Measurements from ENCODE around the gene ZNF621.

DNA sequence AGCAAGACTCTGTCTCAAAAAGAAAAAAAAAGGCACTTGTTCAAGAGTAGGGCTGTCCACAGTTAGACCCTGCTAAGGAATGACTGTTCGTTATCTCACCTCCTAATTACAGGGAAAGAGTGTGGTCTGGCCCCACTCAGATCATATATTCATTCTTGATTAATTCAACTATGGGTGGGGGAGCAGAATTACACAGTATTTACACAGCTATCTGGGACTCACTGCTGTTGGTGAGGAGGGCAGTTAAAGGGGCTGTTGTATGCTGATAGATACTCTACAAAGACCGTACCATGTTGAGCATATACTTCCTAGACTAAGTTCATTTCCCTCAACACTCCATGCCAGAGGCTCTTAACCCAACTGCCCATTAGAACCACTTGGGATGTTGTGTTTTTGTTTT is 22.7 kb upstream of the ZNF621 start:
- TF ChIP-seq REST (IDR thresholded peaks at IDR 0.05) (no peak), CTCF (IDR thresholded peaks at IDR 0.05; ENCODE audit: low read depth, low read length, missing input control) (no peak), YY1 (IDR thresholded peaks at IDR 0.05) (no peak), RXRA (IDR thresholded peaks at IDR 0.05) (no peak), FOXA1 (IDR thresholded peaks at IDR 0.05) (no peak)
- TF ChIP-seq, protein P1, sequence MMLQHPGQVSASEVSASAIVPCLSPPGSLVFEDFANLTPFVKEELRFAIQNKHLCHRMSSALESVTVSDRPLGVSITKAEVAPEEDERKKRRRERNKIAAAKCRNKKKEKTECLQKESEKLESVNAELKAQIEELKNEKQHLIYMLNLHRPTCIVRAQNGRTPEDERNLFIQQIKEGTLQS (IDR thresholded peaks at IDR 0.05) = no peak
